T47D (cell line): ENCODE measurements around the gene BNC1.
A peak's percentile ranks its signal among the peaks of the same experiment; 100 is the strongest.

Experiments
- DNase-seq, 2 experiments: peaks; one replicate each; pipeline versions ENCODE4 v3.0.0 to v3.0.0-alpha.2; 2011 to 2012; ENCODE audit warnings: low read depth in 1 of 2, low spot score in 1 of 2
- JUND ChIP-seq: IDR thresholded peaks from 2 replicates; pipeline ENCODE4 v1.6.1; 2012; ENCODE audit warnings: low read depth
- in situ Hi-C: cut with HindIII; loops from 2 replicates; pipeline ENCODE4 v1.10.0; 2016; ENCODE audit warnings: low sequenced_read_pairs, low pct_unique_long_range_greater_than_20kb

Gene BNC1

GRCh38 chr15:83308671-83309070 is 24.2 kb upstream of the BNC1 start:
- no peak for DNase-seq
- TF ChIP-seq JUND: no peak
- in situ Hi-C loops: no loop called here

- in situ Hi-C loops: no loop called here
- no peak for TF ChIP-seq JUND
- DNase-seq: no peak
Observed at GRCh38 chr15:83306561-83306960, 22.1 kb upstream of the BNC1 start.

DNA sequence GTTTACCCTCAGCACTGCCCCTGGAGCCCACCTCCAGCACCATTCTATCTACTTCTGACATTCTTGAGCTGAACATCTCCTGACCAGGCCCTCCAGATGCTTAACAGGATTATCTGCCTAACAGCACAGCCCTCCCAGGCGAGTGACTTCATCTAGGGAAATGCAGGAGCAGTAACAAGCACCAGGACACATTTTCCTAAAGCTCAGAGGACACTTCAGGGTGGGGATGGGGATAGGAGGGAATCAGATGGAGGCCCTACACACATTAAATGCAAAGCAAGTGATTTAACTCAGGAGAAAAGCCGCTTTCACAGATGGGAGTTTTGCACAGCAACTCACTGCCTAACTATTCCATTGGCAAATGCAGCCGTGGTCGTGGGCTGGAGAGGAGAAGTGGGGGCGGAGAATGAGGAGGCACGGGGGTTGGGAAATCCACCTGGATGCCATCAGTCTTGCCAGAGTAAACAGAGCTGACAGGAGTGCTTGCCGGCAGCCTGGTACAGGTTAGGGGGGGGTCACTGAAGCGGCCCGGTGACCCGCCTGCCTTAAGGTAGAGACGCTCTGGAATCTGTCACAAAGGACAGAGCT is 21.3 kb upstream of the BNC1 start:
- peak in 1 of 2 experiments; percentile 30 for DNase-seq
- in situ Hi-C loops: no loop called here
- TF ChIP-seq JUND: no peak

DNA sequence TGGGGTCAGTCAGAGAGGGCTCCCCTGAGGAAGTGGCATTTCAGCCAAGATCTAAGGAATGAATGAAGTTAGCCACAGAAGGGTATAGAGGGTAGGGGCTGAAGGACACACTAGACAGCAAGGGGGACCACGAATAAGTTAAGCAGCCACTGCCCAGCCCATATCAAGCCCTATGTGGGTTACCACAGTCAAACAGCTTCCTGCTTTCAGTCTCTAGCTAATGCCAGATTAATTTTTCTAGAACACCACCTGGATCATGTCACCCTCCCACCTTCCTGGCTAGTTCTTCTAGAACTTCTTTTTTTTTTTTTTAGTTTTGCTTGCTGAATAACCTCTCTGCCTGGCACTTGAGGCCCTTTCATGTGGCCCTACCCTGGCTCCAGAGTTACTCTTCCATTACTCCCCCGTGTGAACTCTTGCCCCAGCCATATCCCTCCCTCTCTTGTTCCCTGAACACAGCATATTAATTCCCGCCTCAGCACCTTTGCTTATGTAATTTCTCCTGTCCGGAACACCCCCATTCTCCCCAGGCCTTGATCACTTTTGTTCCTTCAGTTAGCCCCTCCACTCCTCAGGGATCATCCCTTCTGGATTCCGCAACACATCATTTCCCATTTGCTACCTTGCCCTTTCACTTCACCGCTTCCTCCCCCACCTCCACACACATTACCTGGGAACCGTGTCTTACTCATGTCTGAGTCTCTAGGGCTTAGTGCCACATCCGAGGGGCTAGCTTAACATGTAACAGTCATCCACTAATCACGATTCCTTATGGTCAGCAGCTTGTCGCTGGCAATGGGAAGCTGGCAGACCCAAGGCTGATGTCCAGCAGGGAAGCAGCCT is 20.6 kb upstream of the BNC1 start:
- in situ Hi-C loops: no loop called here
- TF ChIP-seq JUND: no peak

GRCh38 chr15:83303535-83303934 is 19.1 kb upstream of the BNC1 start:
- DNase-seq: no peak
- in situ Hi-C loops: no loop called here
- no peak for TF ChIP-seq JUND

More for the DNA sequence above, 20.6 kb upstream of the BNC1 start:
- no peak for DNase-seq

- DNase-seq: no peak
- no peak for TF ChIP-seq JUND
- in situ Hi-C loops: no loop called here
Observed at GRCh38 chr15:83300826-83301225, 16.4 kb upstream of the BNC1 start.

DNA sequence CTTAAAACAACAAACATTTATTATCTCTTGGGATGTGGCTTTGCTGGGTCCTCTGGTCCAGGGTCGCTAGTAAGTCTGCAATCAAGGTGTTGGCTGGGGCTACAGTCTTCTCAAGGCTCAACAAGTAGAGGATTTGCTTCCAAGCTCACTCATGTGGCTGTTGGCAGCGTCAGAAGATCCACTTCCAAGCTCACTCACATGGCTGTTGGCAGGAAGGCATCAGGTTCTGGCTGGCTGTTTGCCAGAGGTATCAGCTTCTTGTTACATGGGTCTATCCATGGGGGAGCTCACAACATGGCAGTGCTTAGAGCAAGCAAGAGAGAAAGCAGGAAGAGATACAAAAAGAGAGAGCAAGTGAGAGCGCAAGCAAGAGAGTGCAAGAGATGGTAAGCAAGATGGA is 15.0 kb upstream of the BNC1 start:
- in situ Hi-C loops: no loop called here
- no peak for DNase-seq
- TF ChIP-seq JUND: no peak

- in situ Hi-C loops: no loop called here
- DNase-seq: no peak
- no peak for TF ChIP-seq JUND
Observed at GRCh38 chr15:83295417-83295816, 11.0 kb upstream of the BNC1 start.

GRCh38 chr15:83293201-83293600 is 8.7 kb upstream of the BNC1 start:
- TF ChIP-seq JUND: no peak
- in situ Hi-C loops: no loop called here
- no peak for DNase-seq

- in situ Hi-C loops: no loop called here
- DNase-seq: no peak
- no peak for TF ChIP-seq JUND
Observed at GRCh38 chr15:83292317-83292716, 7.9 kb upstream of the BNC1 start.

DNA sequence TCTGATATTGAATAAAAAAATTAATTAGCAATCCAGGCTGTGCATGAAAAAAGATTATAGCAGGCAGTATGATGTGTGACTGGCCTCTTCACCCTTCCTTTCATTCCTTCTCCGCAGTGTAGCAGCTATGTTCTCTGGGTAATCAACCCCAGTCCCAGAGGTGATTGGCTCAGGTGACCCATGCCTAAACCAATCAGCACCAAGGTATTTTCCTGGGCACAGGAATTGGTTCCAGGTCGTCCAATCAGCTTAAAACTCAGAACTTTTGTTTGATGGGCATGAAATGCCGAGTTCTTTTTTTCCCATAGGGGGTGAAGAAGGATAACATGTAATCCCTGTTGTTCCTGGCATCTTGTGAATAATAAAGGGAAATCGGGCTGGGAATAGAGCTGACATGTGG is 5.8 kb upstream of the BNC1 start:
- in situ Hi-C loops: no loop called here
- no peak for TF ChIP-seq JUND

DNA sequence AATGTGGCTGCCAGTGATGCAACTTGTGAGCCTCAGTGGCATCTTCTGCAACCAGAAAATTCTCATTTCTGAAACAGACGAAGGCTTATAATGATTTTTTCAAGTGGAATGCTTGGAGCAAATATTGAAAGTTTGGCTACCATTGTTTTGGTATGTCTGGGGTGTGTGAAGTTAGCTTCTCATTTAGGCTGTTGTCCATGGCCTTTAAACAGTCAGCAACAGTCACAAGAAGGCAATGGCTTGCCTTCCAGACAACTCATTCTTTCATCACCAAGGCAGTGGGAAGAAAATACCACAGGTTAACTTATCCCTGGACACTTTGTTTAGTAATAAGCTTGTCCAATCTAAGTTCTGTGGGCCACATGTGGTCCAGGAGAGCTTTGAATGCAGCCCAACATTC is 4.7 kb upstream of the BNC1 start:
- DNase-seq: no peak
- TF ChIP-seq JUND: no peak
- in situ Hi-C loops: no loop called here

More for the DNA sequence above, 5.8 kb upstream of the BNC1 start:
- DNase-seq: no peak

- DNase-seq: no peak
- in situ Hi-C loops: no loop called here
- no peak for TF ChIP-seq JUND
Observed at GRCh38 chr15:83288381-83288801, 3.9 kb upstream of the BNC1 start.
